ENCODE measurements around the gene AHI1.
"Not testable (repeated sequence)": the region's sequence is repeated elsewhere in the genome, so short reads cannot be mapped to it uniquely, and the experiment has no call there.

Gene AHI1

DNA sequence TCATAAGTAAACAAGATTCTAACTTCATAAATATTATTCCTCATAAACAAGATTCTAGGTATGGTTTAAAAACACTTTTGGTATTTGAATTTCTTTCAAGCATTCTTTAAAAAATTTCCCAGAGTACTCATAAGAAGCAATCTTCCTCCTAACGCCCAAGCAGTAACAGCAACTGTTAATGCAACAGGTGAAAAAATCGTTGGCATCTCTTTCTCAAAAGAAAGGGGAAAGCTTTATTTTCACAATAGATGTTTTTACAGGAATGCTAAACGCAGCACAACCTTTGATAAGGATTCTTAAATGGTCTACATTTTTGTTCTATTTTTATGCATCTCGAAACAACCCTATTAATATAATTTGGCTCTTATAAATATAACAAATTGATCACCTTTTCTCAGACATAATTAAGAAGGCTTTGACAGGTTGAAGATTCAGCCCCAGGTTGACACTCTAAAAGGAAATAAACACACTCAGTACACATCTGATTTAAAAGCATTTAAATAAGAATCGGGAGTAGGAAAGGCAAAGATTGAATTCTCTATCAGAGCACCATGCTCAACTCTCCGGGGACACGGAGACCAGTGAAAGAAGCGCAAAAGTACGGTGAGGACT, 634 bp downstream of the AHI1 start:
- TF ChIP-seq POLR2A (IDR thresholded peaks at IDR 0.05; ENCODE audit: extremely low read depth, insufficient read length) = no peak
- TF ChIP-seq, protein P1, sequence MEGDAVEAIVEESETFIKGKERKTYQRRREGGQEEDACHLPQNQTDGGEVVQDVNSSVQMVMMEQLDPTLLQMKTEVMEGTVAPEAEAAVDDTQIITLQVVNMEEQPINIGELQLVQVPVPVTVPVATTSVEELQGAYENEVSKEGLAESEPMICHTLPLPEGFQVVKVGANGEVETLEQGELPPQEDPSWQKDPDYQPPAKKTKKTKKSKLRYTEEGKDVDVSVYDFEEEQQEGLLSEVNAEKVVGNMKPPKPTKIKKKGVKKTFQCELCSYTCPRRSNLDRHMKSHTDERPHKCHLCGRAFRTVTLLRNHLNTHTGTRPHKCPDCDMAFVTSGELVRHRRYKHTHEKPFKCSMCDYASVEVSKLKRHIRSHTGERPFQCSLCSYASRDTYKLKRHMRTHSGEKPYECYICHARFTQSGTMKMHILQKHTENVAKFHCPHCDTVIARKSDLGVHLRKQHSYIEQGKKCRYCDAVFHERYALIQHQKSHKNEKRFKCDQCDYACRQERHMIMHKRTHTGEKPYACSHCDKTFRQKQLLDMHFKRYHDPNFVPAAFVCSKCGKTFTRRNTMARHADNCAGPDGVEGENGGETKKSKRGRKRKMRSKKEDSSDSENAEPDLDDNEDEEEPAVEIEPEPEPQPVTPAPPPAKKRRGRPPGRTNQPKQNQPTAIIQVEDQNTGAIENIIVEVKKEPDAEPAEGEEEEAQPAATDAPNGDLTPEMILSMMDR (IDR thresholded peaks at IDR 0.05; ENCODE audit: low read depth, low read length) = no peak
- TF ChIP-seq, protein P2, sequence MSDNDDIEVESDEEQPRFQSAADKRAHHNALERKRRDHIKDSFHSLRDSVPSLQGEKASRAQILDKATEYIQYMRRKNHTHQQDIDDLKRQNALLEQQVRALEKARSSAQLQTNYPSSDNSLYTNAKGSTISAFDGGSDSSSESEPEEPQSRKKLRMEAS (IDR thresholded peaks at IDR 0.05; ENCODE audit: low read depth, low read length) = no peak
- TF ChIP-seq MYC (IDR thresholded peaks at IDR 0.05; ENCODE audit: low read depth, low read length) = no peak
- peak overlapping the region; percentile 66 for H3K4me3 ChIP-seq (ENCODE audit: low read depth, low read length)
- DNase-seq (ENCODE audit: low read depth) = no peak

DNA sequence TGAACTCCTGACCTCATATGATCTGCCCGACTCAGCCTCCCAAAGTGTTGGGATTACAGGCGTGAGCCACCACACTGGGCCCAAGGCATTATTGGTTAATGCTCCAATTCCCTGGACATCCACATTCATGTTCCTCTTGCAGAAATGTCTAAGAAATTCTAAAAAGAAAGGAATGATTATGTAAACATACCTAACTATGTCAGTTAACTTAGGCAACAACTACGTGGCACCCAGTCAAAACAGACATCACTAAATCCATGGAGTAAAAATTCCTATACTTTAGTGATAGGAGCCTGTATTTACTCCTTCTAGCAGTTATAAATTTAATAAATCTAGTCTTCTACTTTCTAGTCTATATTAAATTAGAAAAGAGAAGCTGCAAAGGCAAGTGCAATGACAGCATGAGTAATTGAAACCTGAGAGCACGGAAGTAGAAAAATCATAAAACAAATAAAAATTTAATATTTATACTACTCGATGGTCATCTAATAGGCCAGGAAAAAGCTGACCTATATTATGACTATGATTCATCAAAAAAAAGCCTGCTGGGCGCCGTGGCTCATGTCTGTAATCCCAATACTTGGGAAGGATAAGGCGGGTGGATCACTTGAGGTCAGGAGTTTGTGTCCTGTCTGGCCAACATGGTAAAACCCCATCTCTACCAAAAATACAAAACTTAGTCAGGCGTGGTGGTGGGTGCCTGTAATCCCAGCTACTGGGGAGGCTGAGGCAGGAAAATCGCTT, 4.2 kb downstream of the AHI1 start:
- TF ChIP-seq, protein P2 (IDR thresholded peaks at IDR 0.05; ENCODE audit: low read depth, low read length) = no peak
- TF ChIP-seq, protein P1 (IDR thresholded peaks at IDR 0.05; ENCODE audit: low read depth, low read length) = no peak
- TF ChIP-seq MYC (IDR thresholded peaks at IDR 0.05; ENCODE audit: low read depth, low read length) = no peak
- TF ChIP-seq POLR2A (IDR thresholded peaks at IDR 0.05; ENCODE audit: extremely low read depth, insufficient read length) = no peak
- no peak for DNase-seq (ENCODE audit: low read depth)
- H3K4me3 ChIP-seq (ENCODE audit: low read depth, low read length) = no peak overlapping the region

DNA sequence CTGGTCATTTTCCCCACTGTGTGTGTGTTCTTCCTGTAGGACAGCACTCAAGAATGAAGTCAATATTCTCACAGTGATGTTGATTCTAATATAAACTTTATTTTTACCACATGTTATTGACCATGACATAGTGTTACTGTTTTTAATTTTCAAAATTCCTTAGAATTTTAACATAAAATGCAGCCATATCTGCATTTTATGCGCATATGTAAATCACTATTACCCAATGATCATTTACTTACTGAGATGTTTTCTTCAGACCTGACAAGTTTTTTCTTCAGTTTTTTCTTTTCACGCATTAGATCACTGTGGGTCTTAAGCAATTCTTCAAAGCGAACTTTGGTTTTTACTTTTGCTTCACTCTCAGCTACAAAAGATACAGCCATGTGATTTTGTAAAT, 7.2 kb downstream of the AHI1 start:
- no peak overlapping the region for H3K4me3 ChIP-seq (ENCODE audit: low read depth, low read length)
- DNase-seq (ENCODE audit: low read depth) = no peak
- TF ChIP-seq MYC (IDR thresholded peaks at IDR 0.05; ENCODE audit: low read depth, low read length) (no peak), POLR2A (IDR thresholded peaks at IDR 0.05; ENCODE audit: extremely low read depth, insufficient read length) (no peak)
- TF ChIP-seq, protein P2 (IDR thresholded peaks at IDR 0.05; ENCODE audit: low read depth, low read length) = no peak
- TF ChIP-seq, protein P1 (IDR thresholded peaks at IDR 0.05; ENCODE audit: low read depth, low read length) = no peak

DNA sequence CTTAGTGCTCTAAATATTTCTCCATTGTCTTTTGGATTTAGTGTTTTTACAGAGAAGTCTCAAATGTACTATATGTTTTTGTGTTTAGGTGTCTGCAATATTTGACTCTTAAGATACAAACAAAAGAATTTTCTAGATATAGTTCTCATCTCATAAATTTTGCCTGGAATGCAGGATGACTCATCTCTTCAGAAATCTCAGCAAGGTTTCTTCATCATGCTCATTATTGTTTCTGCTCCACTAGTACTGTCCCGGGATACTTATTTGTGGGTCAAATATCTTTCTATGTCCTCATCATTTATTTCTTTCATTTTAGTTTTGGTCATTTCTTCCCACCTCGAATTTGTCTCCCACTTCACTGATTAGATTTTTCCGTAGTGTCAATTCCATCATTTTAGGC, 9.5 kb downstream of the AHI1 start:
- H3K4me3 ChIP-seq (ENCODE audit: low read depth, low read length) = no peak overlapping the region
- no peak for DNase-seq (ENCODE audit: low read depth)
- no peak for TF ChIP-seq POLR2A (IDR thresholded peaks at IDR 0.05; ENCODE audit: extremely low read depth, insufficient read length)
- no peak for TF ChIP-seq MYC (IDR thresholded peaks at IDR 0.05; ENCODE audit: low read depth, low read length)
- TF ChIP-seq, protein P2 (IDR thresholded peaks at IDR 0.05; ENCODE audit: low read depth, low read length) = no peak
- TF ChIP-seq, protein P1 (IDR thresholded peaks at IDR 0.05; ENCODE audit: low read depth, low read length) = no peak

DNA sequence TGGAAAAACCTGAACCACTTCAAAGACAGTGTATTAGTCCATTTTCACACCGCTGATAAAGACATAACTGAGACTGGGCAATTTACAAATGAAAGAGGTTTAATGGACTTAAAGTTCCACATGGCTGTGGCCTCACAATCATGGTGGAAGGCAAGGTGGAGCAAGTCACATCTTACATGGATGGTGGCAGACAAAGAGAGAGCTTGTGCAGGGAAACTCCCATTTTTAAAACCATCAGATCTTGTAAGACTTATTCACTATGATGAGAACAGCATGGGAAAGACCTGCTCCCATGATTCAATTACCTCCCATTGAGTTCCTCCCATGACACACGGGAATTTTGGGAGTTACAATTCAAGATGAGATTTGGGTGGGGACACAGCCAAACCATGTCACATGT, 13.6 kb downstream of the AHI1 start:
- not testable (repeated sequence) for DNase-seq (ENCODE audit: low read depth)

DNA sequence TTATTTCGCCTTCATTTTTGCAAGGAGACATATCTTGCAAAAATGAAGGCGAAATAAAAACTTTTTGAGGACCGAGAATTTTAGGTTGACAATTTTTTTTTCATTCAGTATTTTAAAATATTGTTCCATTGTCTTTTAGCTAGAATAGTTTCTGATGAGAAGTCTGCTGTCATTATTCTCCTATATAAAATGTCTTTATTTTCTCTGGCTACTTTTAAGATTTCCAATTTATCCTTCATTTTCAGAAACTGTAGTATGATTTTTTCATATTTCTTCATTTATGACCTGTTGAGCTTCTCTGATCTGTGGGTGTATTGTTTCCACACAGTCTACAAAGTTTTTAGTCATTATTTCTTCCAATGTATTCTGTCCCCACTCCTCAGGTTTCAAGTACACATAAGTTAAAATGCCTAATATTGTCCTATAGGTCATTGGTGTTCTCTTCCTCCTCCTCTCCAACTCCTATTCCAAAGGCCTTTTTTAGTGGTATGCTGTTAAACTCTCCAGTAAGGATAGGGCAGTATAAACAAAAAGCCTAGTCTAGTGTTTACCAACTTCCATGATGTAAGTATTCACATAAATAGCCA, 15.7 kb downstream of the AHI1 start:
- DNase-seq (ENCODE audit: low read depth) = no peak
- TF ChIP-seq POLR2A (IDR thresholded peaks at IDR 0.05; ENCODE audit: extremely low read depth, insufficient read length) = no peak
- TF ChIP-seq, protein P2 (IDR thresholded peaks at IDR 0.05; ENCODE audit: low read depth, low read length) = no peak
- TF ChIP-seq, protein P1 (IDR thresholded peaks at IDR 0.05; ENCODE audit: low read depth, low read length) = no peak
- no peak for TF ChIP-seq MYC (IDR thresholded peaks at IDR 0.05; ENCODE audit: low read depth, low read length)
- no peak overlapping the region for H3K4me3 ChIP-seq (ENCODE audit: low read depth, low read length)

More for the DNA sequence above, 13.6 kb downstream of the AHI1 start:
- not testable (repeated sequence) for H3K4me3 ChIP-seq (ENCODE audit: low read depth, low read length)
